ENCODE measurements around the gene STX2.

The STX2 gene

GRCh38 chr12:130831876-130832405 is 7.1 kb downstream of the STX2 start:
- DNase-seq (ENCODE audit: low spot score): no peak

GRCh38 chr12:130831246-130831645 is 7.8 kb downstream of the STX2 start:
- no peak for DNase-seq (ENCODE audit: low spot score)

GRCh38 chr12:130830246-130830551 is 8.9 kb downstream of the STX2 start:
- DNase-seq (ENCODE audit: low spot score): no peak

- no peak for DNase-seq (ENCODE audit: low spot score)
Observed at GRCh38 chr12:130829391-130830245, 9.4 kb downstream of the STX2 start.

GRCh38 chr12:130828895-130829294 is 10.2 kb downstream of the STX2 start:
- no peak for DNase-seq (ENCODE audit: low spot score)

- DNase-seq (ENCODE audit: low spot score): no peak
Observed at GRCh38 chr12:130827432-130827831, 11.6 kb downstream of the STX2 start.

- no peak for DNase-seq (ENCODE audit: low spot score)
Observed at GRCh38 chr12:130826151-130826801, 12.8 kb downstream of the STX2 start.

GRCh38 chr12:130825771-130826150 is 13.3 kb downstream of the STX2 start:
- DNase-seq (ENCODE audit: low spot score): no peak

GRCh38 chr12:130819681-130820080 is 19.4 kb downstream of the STX2 start:
- no peak for DNase-seq (ENCODE audit: low spot score)

- peak; percentile 52 for DNase-seq (ENCODE audit: low spot score)
Observed at GRCh38 chr12:130818635-130819576, 20.1 kb downstream of the STX2 start.

- no peak for DNase-seq (ENCODE audit: low spot score)
Observed at GRCh38 chr12:130818272-130818634, 20.8 kb downstream of the STX2 start.

GRCh38 chr12:130817804-130818203 is 21.2 kb downstream of the STX2 start:
- no peak for DNase-seq (ENCODE audit: low spot score)

- DNase-seq (ENCODE audit: low spot score): no peak
Observed at GRCh38 chr12:130816097-130816496, 23.0 kb downstream of the STX2 start.

GRCh38 chr12:130815028-130815741 is 23.9 kb downstream of the STX2 start:
- peak; percentile 41 for DNase-seq (ENCODE audit: low spot score)

GRCh38 chr12:130813949-130814348 is 25.1 kb downstream of the STX2 start:
- no peak for DNase-seq (ENCODE audit: low spot score)

- no peak for DNase-seq (ENCODE audit: low spot score)
Observed at GRCh38 chr12:130813436-130813835, 25.6 kb downstream of the STX2 start.

GRCh38 chr12:130809791-130810190 is 29.3 kb downstream of the STX2 start:
- DNase-seq (ENCODE audit: low spot score): no peak

GRCh38 chr12:130807309-130807708 is 31.7 kb downstream of the STX2 start:
- no peak for DNase-seq (ENCODE audit: low spot score)

- DNase-seq (ENCODE audit: low spot score): no peak
Observed at GRCh38 chr12:130806574-130806973, 32.5 kb downstream of the STX2 start.

- no peak for DNase-seq (ENCODE audit: low spot score)
Observed at GRCh38 chr12:130805635-130806034, 33.4 kb downstream of the STX2 start.

GRCh38 chr12:130804216-130804615 is 34.8 kb downstream of the STX2 start:
- DNase-seq (ENCODE audit: low spot score): no peak

GRCh38 chr12:130803702-130804101 is 35.3 kb downstream of the STX2 start:
- DNase-seq (ENCODE audit: low spot score): no peak

Measured in Ammon's horn (tissue), 1 donor.